Ovary (tissue), 9 donors: Measurements from ENCODE around the gene ATP2B3. TPM values are rescaled to one million over a fixed set of nuclear protein-coding genes. Genes with fewer than 3 reads are reported as not detected.

ENCODE experiments used
- DNase-seq, 5 donors: peaks; one replicate each; pipeline ENCODE4 v3.0.0-alpha.2; 2019 to 2020
- H3K27ac ChIP-seq, 2 donors: fragments of 200-600 bp; one replicate each; pipeline versions ENCODE4 v1.5.1 to v1.8.0; 2019 to 2022
- H3K27me3 ChIP-seq: fragments of 200-600 bp; one replicate; pipeline ENCODE4 v1.8.0; 2022
- H3K36me3 ChIP-seq: fragments of 200-600 bp; sonication (generic); one replicate; pipeline ENCODE4 v1.5.1; 2019
- H3K4me1 ChIP-seq: one replicate; pipeline ENCODE4 v1.8.1; 2013; ENCODE audit warnings: mild to moderate bottlenecking, moderate library complexity; ENCODE audit not compliant: insufficient read depth
- H3K4me3 ChIP-seq: fragments of 200-600 bp; sonication (generic); one replicate; pipeline ENCODE4 v1.5.1; 2017
- H3K9me3 ChIP-seq, 2 donors: fragments of 200-600 bp in 1 of 2; sonication (generic) in 1 of 2; one replicate each; pipeline versions ENCODE4 v1.5.1 to v1.8.1; 2013 to 2019; ENCODE audit warnings: mild to moderate bottlenecking in 1 of 2, moderate library complexity in 1 of 2
- CTCF ChIP-seq, 3 donors: fragments of 450-650 bp in 2 of 3; fragments of 200-600 bp in 1 of 3; IDR thresholded peaks; one replicate each; pipeline versions ENCODE4 v1.5.1 to v1.8.0; 2016 to 2022; ENCODE audit warnings: antibody characterized with exemption in 3 of 3, mild to moderate bottlenecking in 1 of 3
- EP300 ChIP-seq: sonication (generic); formaldehyde crosslinking; IDR thresholded peaks from one replicate; pipeline ENCODE4 v1.6.1; 2017; ENCODE audit warnings: antibody characterized with exemption
- POLR2A ChIP-seq: fragments of 450-650 bp; IDR thresholded peaks from one replicate; pipeline ENCODE4 v1.6.1; 2017; ENCODE audit warnings: antibody characterized with exemption, mild to moderate bottlenecking, moderate library complexity
- WGBS, 3 donors: extraction: QIAGEN DNeasy Blood & Tissue Kit in 1 of 3; methylation state at CpG; one replicate each; pipeline versions ENCODE4 v1.1.5 to v1.1.7; 2013 to 2017; 5-methylcytosine and 5-hydroxymethylcytosine counted together
- intact Hi-C, 4 donors: fragments of 100-400 bp; cut with DNase I; formaldehyde crosslinking; loops; one replicate each; pipeline versions ENCODE4 v1.11.0 to v1.15.1; 2022 to 2023
- polyA plus RNA-seq, 2 donors: library from polyadenylated mRNA; stranded (reverse); fragments of 200-250 nt in 1 of 2; fragments of 350-450 nt in 1 of 2; fragmentation: Illumina TruSeq in 1 of 2; extraction: RNeasy Lipid Tissue Mini Kit (QIAGEN cat#74804) in 1 of 2; gene quantifications; one replicate each; pipeline ENCODE4 v1.2.3, GENCODE V29; 2013 to 2014
- total RNA-seq, 7 donors: library from RNA; depleted of rRNA in 2 of 7; stranded (reverse); fragments of >200 nt in 2 of 7; fragmentation: NEBNext Ultra II Directional in 3 of 7; extraction: Animal tissue kit (Norgen Biotek cat#: 25700) in 3 of 7; gene quantifications; one replicate each; pipeline versions ENCODE4 v1.1.0 to v1.2.4, GENCODE V29; 2016 to 2023
- donor health status: DM: no; HTN: no; CAD: no; lungs with moderate emphysema.
- donor health status: DM: no; HTN: no; CAD: no.
- donor health status: Bipolar disorder and iron deficiency.
- donor health status: DM: yes; HTN: yes; CAD: no.
- donor health status: DM: no; HTN: no; CAD: no.
- donor health status: DM: yes; HTN: yes; CAD: no.

The ATP2B3 gene
- total and polyA plus RNA-seq, 9 donors, result 0.01 to 1.6 (median 0.25) TPM; not detected in 5

- Histone ChIP-seq H3K27ac (no peak overlapping the region), H3K4me1 (no peaks in the 10 kb centered on the region), H3K4me3 (no peak overlapping the region), H3K36me3 (no peaks in the 10 kb centered on the region), H3K9me3 (no peaks in the 10 kb centered on the region), H3K27me3 (no peaks in the 10 kb centered on the region)
- WGBS, 3 donors, result 84 to 89% (median 89%) methylated on average over 18 of the region's 18 CpGs
- no peak for DNase-seq
- intact Hi-C loops, result no loop called here
- no peak for TF ChIP-seq EP300
- no peak for TF ChIP-seq CTCF (IDR thresholded peaks at IDR 0.05)
- TF ChIP-seq POLR2A, result no peak
Observed at GRCh38 chrX:153588021-153588781, 70.8 kb downstream of the ATP2B3 start.

GRCh38 chrX:153588782-153589446, 71.5 kb downstream of the ATP2B3 start:
- no peaks in the 10 kb centered on the region for H3K9me3 ChIP-seq
- no peak for TF ChIP-seq POLR2A
- no peak for TF ChIP-seq EP300
- no peak for TF ChIP-seq CTCF (IDR thresholded peaks at IDR 0.05)
- WGBS, 3 donors, result 90 to 93% (median 93%) methylated on average over 29 of the region's 29 CpGs
- H3K27ac ChIP-seq, result no peak overlapping the region
- H3K36me3 ChIP-seq, result no peaks in the 10 kb centered on the region
- intact Hi-C loops, result no loop called here
- H3K4me1 ChIP-seq, result no peaks in the 10 kb centered on the region
- DNase-seq, result no peak
- H3K4me3 ChIP-seq, result no peak overlapping the region
- no peaks in the 10 kb centered on the region for H3K27me3 ChIP-seq

- Histone ChIP-seq H3K27me3 (no peaks in the 10 kb centered on the region), H3K27ac (no peak overlapping the region), H3K36me3 (no peaks in the 10 kb centered on the region), H3K9me3 (no peaks in the 10 kb centered on the region), H3K4me3 (no peak overlapping the region), H3K4me1 (no peaks in the 10 kb centered on the region)
- TF ChIP-seq CTCF (IDR thresholded peaks at IDR 0.05) (no peak), POLR2A (no peak), EP300 (no peak)
- WGBS, 3 donors, result 79 to 86% (median 84%) methylated on average over 25 to 26 of the region's 26 CpGs
- intact Hi-C loops, result no loop called here
- DNase-seq, result peak in 1 of 5 donors; percentile 8
Observed at GRCh38 chrX:153590961-153591956, 73.8 kb downstream of the ATP2B3 start.

GRCh38 chrX:153592091-153592833, 74.8 kb downstream of the ATP2B3 start:
- TF ChIP-seq CTCF (IDR thresholded peaks at IDR 0.05) (no peak), POLR2A (no peak), EP300 (no peak)
- Histone ChIP-seq H3K4me3 (no peak overlapping the region), H3K36me3 (no peaks in the 10 kb centered on the region), H3K27me3 (no peaks in the 10 kb centered on the region), H3K4me1 (no peaks in the 10 kb centered on the region), H3K27ac (no peak overlapping the region), H3K9me3 (no peaks in the 10 kb centered on the region)
- intact Hi-C loops, result no loop called here
- 89 to 92% (median 91%) methylated on average over 30 of the region's 30 CpGs for WGBS, 3 donors
- DNase-seq, result no peak
